Measurements from ENCODE around the gene TMF1.

- TF ChIP-seq CTCF (IDR thresholded peaks at IDR 0.05) (no peak), POLR2A (IDR thresholded peaks at IDR 0.05) (no peak)
Measured at GRCh38 chr3:69005071-69005790, 46.9 kb downstream of the TMF1 start.
